ENCODE measurements around the gene TSPAN18. TPM values are rescaled to one million over a fixed set of nuclear protein-coding genes. Genes with fewer than 3 reads are reported as not detected.

Gene TSPAN18
- total RNA-seq, 1 donor from 2014 or later, result 38.4 TPM

GRCh38 chr11:44842220-44842619 lies 115.5 kb downstream of the TSPAN18 start:
- Histone ChIP-seq H3K9me3 (peaks cover 9% of the 10 kb centered on the region), H3K27me3 (ENCODE audit: low read depth) (no peaks in the 10 kb centered on the region), H3K27ac (no peak overlapping the region), H3K4me3 (no peak overlapping the region), H3K36me3 (no peaks in the 10 kb centered on the region), H3K4me1 (no peaks in the 10 kb centered on the region)
- intact Hi-C loops (cut with DNase I), result no loop called here
- TF ChIP-seq CTCF (IDR thresholded peaks at IDR 0.05), result no peak
- ATAC-seq, result no peak
- DNase-seq, result no peak

GRCh38 chr11:44846852-44847251 lies 120.1 kb downstream of the TSPAN18 start:
- H3K9me3 ChIP-seq, result peaks cover 11% of the 10 kb centered on the region
- no peaks in the 10 kb centered on the region for H3K27me3 ChIP-seq (ENCODE audit: low read depth)
- DNase-seq (no peak), ATAC-seq (no peak)
- H3K4me1 ChIP-seq, result no peaks in the 10 kb centered on the region
- H3K27ac ChIP-seq, result no peak overlapping the region
- H3K36me3 ChIP-seq, result no peaks in the 10 kb centered on the region
- no peak overlapping the region for H3K4me3 ChIP-seq
- no peak for TF ChIP-seq CTCF (IDR thresholded peaks at IDR 0.05)
- intact Hi-C loops (cut with DNase I), result no loop called here

GRCh38 chr11:44847316-44847715 lies 120.6 kb downstream of the TSPAN18 start:
- peaks cover 11% of the 10 kb centered on the region for H3K9me3 ChIP-seq
- H3K27me3 ChIP-seq (ENCODE audit: low read depth), result no peaks in the 10 kb centered on the region
- intact Hi-C loops (cut with DNase I), result no loop called here
- DNase-seq (no peak), ATAC-seq (no peak)
- TF ChIP-seq CTCF (IDR thresholded peaks at IDR 0.05), result no peak
- H3K27ac ChIP-seq, result no peak overlapping the region
- H3K36me3 ChIP-seq, result no peaks in the 10 kb centered on the region
- H3K4me3 ChIP-seq, result no peak overlapping the region
- H3K4me1 ChIP-seq, result no peaks in the 10 kb centered on the region

- Histone ChIP-seq H3K4me1 (no peaks in the 10 kb centered on the region), H3K27ac (no peak overlapping the region), H3K36me3 (no peaks in the 10 kb centered on the region), H3K27me3 (ENCODE audit: low read depth) (no peaks in the 10 kb centered on the region), H3K9me3 (peaks cover 11% of the 10 kb centered on the region), H3K4me3 (no peak overlapping the region)
- no peak for DNase-seq
- ATAC-seq, result no peak
- intact Hi-C loops (cut with DNase I), result no loop called here
- no peak for TF ChIP-seq CTCF (IDR thresholded peaks at IDR 0.05)
These were observed 121.6 kb downstream of the TSPAN18 start for GRCh38 chr11:44848203-44848962.

GRCh38 chr11:44848963-44849350 lies 122.2 kb downstream of the TSPAN18 start:
- TF ChIP-seq CTCF (IDR thresholded peaks at IDR 0.05), result no peak
- ATAC-seq, result no peak
- no peaks in the 10 kb centered on the region for H3K27me3 ChIP-seq (ENCODE audit: low read depth)
- intact Hi-C loops (cut with DNase I), result no loop called here
- no peak overlapping the region for H3K27ac ChIP-seq
- no peaks in the 10 kb centered on the region for H3K36me3 ChIP-seq
- DNase-seq, result no peak
- H3K4me3 ChIP-seq, result no peak overlapping the region
- H3K9me3 ChIP-seq, result peaks cover 11% of the 10 kb centered on the region
- H3K4me1 ChIP-seq, result no peaks in the 10 kb centered on the region

Measured in lower lobe of right lung (tissue), 2 donors.